Activated T-helper 1 cell treated with anti-CD3 and anti-CD28 coated beads, Interleukin-12 subunit alpha, Interleukin-12 subunit beta, Interleukin-2, Interleukin-4 antibody, amounts not matched to agents 30 ng/mL and 10 ng/mL and 1 ng/mL, durations not matched to agents 14 hours and 24 hours and 36 hours (primary cell): ENCODE data around the gene TFAP2A. TPM values are rescaled to one million over a fixed set of nuclear protein-coding genes. Genes with fewer than 3 reads are reported as not detected.

Source experiments
- DNase-seq: peaks from one replicate; pipeline ENCODE4 v3.0.0; 2021; ENCODE audit warnings: low spot score
- H3K27ac Mint-ChIP-seq: one replicate; pipeline ENCODE4 v1.8.0; 2021; ENCODE audit warnings: mild to moderate bottlenecking, mixed read lengths
- H3K27me3 Mint-ChIP-seq: one replicate; pipeline ENCODE4 v1.8.0; 2022; ENCODE audit warnings: mild to moderate bottlenecking, moderate library complexity, mixed read lengths; ENCODE audit not compliant: insufficient read depth
- H3K36me3 Mint-ChIP-seq: one replicate; pipeline ENCODE4 v1.8.0; 2021; ENCODE audit warnings: low read depth, mixed read lengths
- H3K4me1 Mint-ChIP-seq: one replicate; pipeline ENCODE4 v1.8.0; 2021; ENCODE audit warnings: low read depth, mixed read lengths
- H3K4me3 Mint-ChIP-seq: one replicate; pipeline ENCODE4 v1.8.0; 2021; ENCODE audit warnings: mild to moderate bottlenecking, moderate library complexity, mixed read lengths
- H3K9me3 Mint-ChIP-seq: one replicate; pipeline ENCODE4 v1.8.0; 2021; ENCODE audit warnings: mixed read lengths
- intact Hi-C: fragments of 100-400 bp; cut with micrococcal nuclease; formaldehyde crosslinking; loops from one replicate; pipeline ENCODE4 v1.15.1; 2024
- total RNA-seq: library from RNA; stranded (reverse); gene quantifications from 2 replicates; pipeline ENCODE4 v1.2.3, GENCODE V29; 2022

The TFAP2A gene
- total RNA-seq, 1 donor from 2014 or later, result not detected

- peaks cover 80% of the 10 kb centered on the region for H3K27me3 Mint-ChIP-seq
- no peak overlapping the region for H3K27ac Mint-ChIP-seq
- intact Hi-C loops, result loop anchor here (10.0 kb wide), 1 partner anchor 462 kb away; the partner anchor contains the start of genes GCM2 and SYCP2L
These were observed 7.8 kb upstream of the TFAP2A start for GRCh38 chr6:10422737-10423034.

GRCh38 chr6:10421921-10422736 lies 7.3 kb upstream of the TFAP2A start:
- H3K4me3 Mint-ChIP-seq, result no peak overlapping the region
- intact Hi-C loops, result loop anchor here (2.0 to 10.0 kb wide), 2 partner anchors 37 to 463 kb away; partner anchors contain the start of genes GCM2 and SYCP2L
- peaks cover 82% of the 10 kb centered on the region for H3K27me3 Mint-ChIP-seq
- H3K27ac Mint-ChIP-seq, result peak overlapping the region; percentile 48
- H3K4me1 Mint-ChIP-seq, result peaks cover 5% of the 10 kb centered on the region
- peaks cover 7% of the 10 kb centered on the region for H3K36me3 Mint-ChIP-seq
- no peak for DNase-seq
- H3K9me3 Mint-ChIP-seq, result no peaks in the 10 kb centered on the region

More at GRCh38 chr6:10422737-10423034, 7.8 kb upstream of the TFAP2A start:
- Mint-ChIP-seq H3K4me1 (peaks cover 5% of the 10 kb centered on the region), H3K9me3 (no peaks in the 10 kb centered on the region), H3K36me3 (peaks cover 4% of the 10 kb centered on the region), H3K4me3 (no peak overlapping the region)
- no peak for DNase-seq

- DNase-seq, result no peak
- Mint-ChIP-seq H3K27ac (peak overlapping the region; percentile 48), H3K4me1 (no peaks in the 10 kb centered on the region), H3K36me3 (peaks cover 8% of the 10 kb centered on the region), H3K9me3 (no peaks in the 10 kb centered on the region), H3K4me3 (no peak overlapping the region), H3K27me3 (peaks cover 82% of the 10 kb centered on the region)
- intact Hi-C loops, result loop anchor here (2.0 to 10.0 kb wide), 2 partner anchors 37 to 463 kb away; partner anchors contain the start of genes GCM2 and SYCP2L
These were observed 6.5 kb upstream of the TFAP2A start for GRCh38 chr6:10421158-10421920.

GRCh38 chr6:10420546-10421157 lies 5.8 kb upstream of the TFAP2A start:
- H3K27me3 Mint-ChIP-seq, result peaks cover 85% of the 10 kb centered on the region
- H3K27ac Mint-ChIP-seq, result no peak overlapping the region
- H3K9me3 Mint-ChIP-seq, result peaks cover under 1% of the 10 kb centered on the region
- DNase-seq, result no peak
- no peak overlapping the region for H3K4me3 Mint-ChIP-seq
- intact Hi-C loops, result loop anchor here (2.0 to 10.0 kb wide), 2 partner anchors 36 to 464 kb away; partner anchors contain the start of genes GCM2 and SYCP2L
- no peaks in the 10 kb centered on the region for H3K4me1 Mint-ChIP-seq
- H3K36me3 Mint-ChIP-seq, result peaks cover 8% of the 10 kb centered on the region

GRCh38 chr6:10419749-10420545 lies 5.1 kb upstream of the TFAP2A start:
- Mint-ChIP-seq H3K36me3 (peaks cover 9% of the 10 kb centered on the region), H3K27ac (peak overlapping the region; percentile 56), H3K27me3 (peaks cover 85% of the 10 kb centered on the region), H3K9me3 (peaks cover 5% of the 10 kb centered on the region), H3K4me3 (no peak overlapping the region), H3K4me1 (no peaks in the 10 kb centered on the region)
- intact Hi-C loops, result loop anchor here (2.0 to 10.0 kb wide), 2 partner anchors 35 to 465 kb away; partner anchors contain the start of genes GCM2 and SYCP2L
- DNase-seq, result no peak

GRCh38 chr6:10418862-10419748 lies 4.2 kb upstream of the TFAP2A start:
- peaks cover 2% of the 10 kb centered on the region for H3K4me1 Mint-ChIP-seq
- peaks cover 9% of the 10 kb centered on the region for H3K36me3 Mint-ChIP-seq
- peaks cover 85% of the 10 kb centered on the region for H3K27me3 Mint-ChIP-seq
- H3K9me3 Mint-ChIP-seq, result peaks cover 8% of the 10 kb centered on the region
- no peak overlapping the region for H3K4me3 Mint-ChIP-seq
- peak overlapping the region; percentile 44 for H3K27ac Mint-ChIP-seq
- DNase-seq, result no peak
- intact Hi-C loops, result loop anchor here (1.0 kb wide), 1 partner anchor 10 kb away; no protein-coding TSS in a partner anchor

GRCh38 chr6:10418361-10418861 lies 3.5 kb upstream of the TFAP2A start:
- no peak for DNase-seq
- Mint-ChIP-seq H3K36me3 (peaks cover 10% of the 10 kb centered on the region), H3K9me3 (peaks cover 8% of the 10 kb centered on the region), H3K27me3 (peaks cover 86% of the 10 kb centered on the region), H3K4me3 (no peak overlapping the region), H3K27ac (peak overlapping the region; percentile 36), H3K4me1 (peaks cover 9% of the 10 kb centered on the region)
- intact Hi-C loops, result loop anchor here (1.0 kb wide), 1 partner anchor 9 kb away; no protein-coding TSS in a partner anchor

- Mint-ChIP-seq H3K36me3 (peaks cover 9% of the 10 kb centered on the region), H3K27me3 (peaks cover 89% of the 10 kb centered on the region), H3K27ac (peak overlapping the region; percentile 36), H3K4me1 (peaks cover 15% of the 10 kb centered on the region), H3K4me3 (no peak overlapping the region), H3K9me3 (peaks cover 8% of the 10 kb centered on the region)
- DNase-seq, result no peak
- intact Hi-C loops, result loop anchor here (1.0 kb wide), 1 partner anchor 8 kb away; no protein-coding TSS in a partner anchor
These were observed 2.8 kb upstream of the TFAP2A start for GRCh38 chr6:10417681-10418104.

GRCh38 chr6:10416863-10417641 lies 2.2 kb upstream of the TFAP2A start:
- intact Hi-C loops, result no loop called here
- H3K36me3 Mint-ChIP-seq, result peaks cover 9% of the 10 kb centered on the region
- H3K27ac Mint-ChIP-seq, result no peak overlapping the region
- peak overlapping the region; percentile 17 for H3K4me3 Mint-ChIP-seq
- no peak for DNase-seq
- H3K9me3 Mint-ChIP-seq, result peaks cover 8% of the 10 kb centered on the region
- peaks cover 15% of the 10 kb centered on the region for H3K4me1 Mint-ChIP-seq
- peaks cover 86% of the 10 kb centered on the region for H3K27me3 Mint-ChIP-seq

- Mint-ChIP-seq H3K9me3 (peaks cover 8% of the 10 kb centered on the region), H3K4me1 (peaks cover 20% of the 10 kb centered on the region), H3K27ac (no peak overlapping the region), H3K27me3 (peaks cover 87% of the 10 kb centered on the region), H3K36me3 (peaks cover 9% of the 10 kb centered on the region), H3K4me3 (no peak overlapping the region)
- no peak for DNase-seq
- intact Hi-C loops, result no loop called here
These were observed 1.6 kb upstream of the TFAP2A start for GRCh38 chr6:10416516-10416862.
